GM19463 (cell line): ENCODE measurements around the gene TAS2R10.
"Not testable (repeated sequence)": the region's sequence is repeated elsewhere in the genome, so short reads cannot be mapped to it uniquely, and the experiment has no call there.

ENCODE experiments used
- ATAC-seq: cut with Tn5 transposase; IDR thresholded peaks from one replicate; pipeline ENCODE4 v1.9.1; 2021; ENCODE audit warnings: mild to moderate bottlenecking, moderate library complexity; ENCODE audit not compliant: unreplicated experiment

Gene TAS2R10, protein sequence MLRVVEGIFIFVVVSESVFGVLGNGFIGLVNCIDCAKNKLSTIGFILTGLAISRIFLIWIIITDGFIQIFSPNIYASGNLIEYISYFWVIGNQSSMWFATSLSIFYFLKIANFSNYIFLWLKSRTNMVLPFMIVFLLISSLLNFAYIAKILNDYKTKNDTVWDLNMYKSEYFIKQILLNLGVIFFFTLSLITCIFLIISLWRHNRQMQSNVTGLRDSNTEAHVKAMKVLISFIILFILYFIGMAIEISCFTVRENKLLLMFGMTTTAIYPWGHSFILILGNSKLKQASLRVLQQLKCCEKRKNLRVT

DNA sequence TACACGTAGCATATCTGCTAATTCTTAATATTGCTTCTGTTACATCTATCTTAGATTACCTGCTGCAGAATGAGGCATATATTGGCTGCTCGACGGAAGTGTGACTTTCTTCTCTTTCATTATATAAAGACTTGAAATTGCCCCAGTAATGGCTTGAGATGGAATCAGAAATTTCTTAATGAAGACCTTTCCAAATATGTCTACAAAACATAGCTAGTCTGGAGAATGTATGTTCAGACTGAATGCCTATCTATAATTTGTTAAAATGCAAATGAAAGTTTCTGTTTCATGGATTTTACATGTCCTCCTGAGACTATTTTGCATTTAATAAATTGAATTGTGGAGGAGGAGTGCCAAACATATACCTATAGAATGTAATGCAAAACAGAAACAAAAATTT lies at the start of gene TAS2R10:
Gene TAS2R10, minus strand, starts transcription at position 101 of the 400 bp plus-strand sequence. Its CDS starts 89 bp downstream, at position 12.
- ATAC-seq, result no peak

DNA sequence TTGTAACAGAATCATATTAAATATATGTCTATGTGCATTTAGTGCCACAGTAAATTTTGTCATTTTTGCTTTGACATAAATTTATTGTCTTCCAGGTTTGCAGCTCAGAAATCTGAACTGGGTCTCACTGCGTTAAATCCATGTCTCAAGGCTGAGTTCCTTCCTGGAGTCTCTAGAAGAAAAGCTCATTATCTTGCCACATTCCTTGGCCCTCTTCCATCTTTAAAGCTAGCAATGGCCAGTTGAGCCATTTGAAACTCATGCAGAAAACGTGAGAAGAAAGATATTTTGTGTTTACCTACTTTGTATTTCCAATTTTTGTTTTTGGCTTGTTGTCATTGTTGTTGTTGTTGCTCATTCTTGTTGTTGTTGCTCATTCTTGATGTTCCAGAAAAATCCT lies 47.2 kb upstream of the TAS2R10 start:
- ATAC-seq, result no peak

DNA sequence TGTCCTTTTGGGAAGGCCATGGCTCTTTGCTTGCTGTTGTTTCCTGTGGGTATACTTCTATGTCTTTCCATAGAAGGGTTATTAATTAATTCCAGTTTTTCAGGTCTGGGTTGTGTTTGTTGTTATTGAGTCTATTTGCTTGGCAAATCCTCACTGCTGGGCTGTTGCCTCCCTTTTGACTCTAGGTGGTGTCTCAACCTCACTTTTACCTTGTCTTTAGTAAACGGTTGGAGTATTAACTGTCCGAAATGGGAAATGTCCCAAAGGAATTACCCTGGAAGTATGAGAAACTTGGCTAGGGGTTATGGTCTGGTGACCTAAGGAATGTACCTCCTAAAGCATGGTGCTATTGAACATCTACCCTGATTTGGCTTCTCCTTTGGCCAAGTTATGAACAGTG lies 41.2 kb upstream of the TAS2R10 start:
- ATAC-seq, result no peak

DNA sequence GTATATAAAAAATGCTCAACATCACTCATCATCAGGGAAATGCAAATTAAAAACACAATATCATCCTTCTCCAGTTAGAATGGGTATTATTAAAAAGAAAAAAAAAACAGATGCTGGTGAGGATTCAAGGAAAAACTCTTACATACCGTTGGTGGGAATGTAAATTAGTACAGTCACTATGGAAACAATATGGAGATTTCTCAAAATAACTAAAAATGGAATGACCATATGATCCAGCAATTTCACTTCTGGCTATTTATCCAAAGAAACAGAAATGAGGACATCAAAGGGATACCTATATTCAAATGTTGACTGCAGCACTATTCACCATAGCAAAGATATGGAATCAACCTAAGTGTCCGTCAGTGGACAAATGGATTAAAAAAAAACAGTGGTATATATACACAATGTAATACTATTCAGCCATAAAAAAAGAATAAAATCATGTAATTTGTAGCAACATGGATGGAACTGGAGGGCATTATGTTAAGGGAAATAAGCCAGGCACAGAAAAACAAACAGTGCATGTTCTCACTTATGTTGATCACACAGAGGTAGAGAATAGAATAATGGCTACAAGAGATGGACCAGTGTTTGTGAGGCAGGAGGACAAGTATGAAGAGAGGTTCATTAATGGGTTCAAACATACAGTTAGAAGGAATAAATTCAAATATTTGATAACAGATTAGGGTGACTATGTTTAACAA lies 37.5 kb upstream of the TAS2R10 start:
- ATAC-seq, result no peak

DNA sequence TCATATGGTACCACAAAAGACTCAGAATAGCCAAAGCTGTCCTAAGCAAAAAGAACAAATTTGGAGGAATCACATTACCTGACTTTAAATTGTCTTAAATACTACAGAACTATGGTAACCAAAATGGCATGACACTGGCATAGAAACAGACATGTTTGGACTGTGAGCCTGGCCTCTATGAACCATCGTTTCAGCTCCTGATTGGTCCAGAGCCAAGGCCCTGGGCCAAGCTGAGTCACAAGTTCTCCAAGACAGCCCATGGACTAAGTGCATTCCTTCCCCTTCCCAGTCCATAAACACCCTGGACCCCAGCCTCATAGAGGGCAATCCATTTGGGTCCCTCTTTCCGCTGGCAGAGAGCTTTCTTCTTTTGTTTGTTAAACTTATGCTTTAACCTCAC lies 35.2 kb upstream of the TAS2R10 start:
- no peak for ATAC-seq

DNA sequence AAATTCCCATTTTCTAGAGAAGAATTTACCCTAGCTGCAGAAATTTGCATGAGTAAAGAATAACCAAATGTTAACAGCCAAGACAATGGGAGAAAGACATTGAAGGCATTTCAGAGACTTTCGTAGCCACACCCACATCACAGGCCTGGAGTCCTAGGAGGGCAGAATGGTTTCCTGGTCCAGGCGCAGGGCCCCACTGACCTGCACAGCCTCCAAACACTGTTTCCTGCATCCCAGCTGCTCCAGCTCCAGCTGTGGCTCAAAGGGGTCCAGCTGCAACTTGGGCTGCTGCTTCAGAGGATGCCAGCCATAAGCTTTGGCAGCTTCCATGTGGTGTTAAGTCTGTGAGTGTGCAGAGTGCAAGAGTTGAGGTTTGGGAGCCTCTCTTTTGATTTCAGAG lies 29.6 kb upstream of the TAS2R10 start:
- no peak for ATAC-seq

DNA sequence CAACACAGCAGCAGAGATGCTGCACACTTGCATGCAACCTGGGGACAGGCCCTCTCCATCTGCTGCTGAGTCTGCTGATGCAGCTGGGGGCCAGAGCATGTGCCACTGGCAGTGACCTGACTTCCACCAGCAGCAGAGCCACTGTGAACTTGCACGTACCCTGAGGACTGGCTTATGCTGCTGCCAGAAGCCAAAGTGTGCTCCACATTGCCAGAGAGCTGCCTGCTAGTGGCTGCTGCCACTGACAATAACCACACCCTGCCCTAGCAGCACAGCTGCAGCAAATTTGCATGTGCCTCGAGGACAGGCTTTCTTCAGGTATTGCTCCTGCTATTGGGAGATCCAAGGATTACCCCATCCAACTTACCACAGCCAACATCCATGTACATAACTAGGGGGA lies 27.6 kb upstream of the TAS2R10 start:
- ATAC-seq, result no peak

DNA sequence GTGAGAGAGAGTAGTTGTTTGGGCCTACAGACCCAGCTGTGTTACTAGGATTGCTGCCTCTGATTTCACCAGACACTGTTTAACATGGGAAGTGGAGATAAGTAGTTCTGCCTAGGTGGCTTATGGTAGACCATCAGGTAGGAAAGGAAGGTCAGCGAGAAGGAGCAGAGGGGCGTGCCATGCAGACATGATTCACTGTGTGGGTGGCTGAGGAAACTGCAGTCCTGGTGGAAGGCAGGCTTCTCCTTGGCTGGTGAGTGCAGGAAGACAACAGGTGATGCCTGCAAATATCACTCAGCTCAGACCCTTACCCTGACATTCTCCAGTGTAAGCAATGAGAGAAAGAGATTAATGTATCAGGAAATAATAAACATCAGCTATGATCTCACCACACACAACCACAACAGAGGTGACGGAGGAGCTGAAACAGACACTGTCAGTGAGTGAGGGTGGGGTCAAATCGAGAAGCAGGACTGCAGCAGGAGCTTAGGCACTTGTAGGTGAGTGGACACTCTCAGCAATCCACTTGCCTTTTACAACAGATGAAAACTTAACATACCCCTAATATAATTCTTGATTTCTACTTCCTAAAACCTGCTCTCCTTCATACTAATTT lies 25.2 kb upstream of the TAS2R10 start:
- no peak for ATAC-seq

DNA sequence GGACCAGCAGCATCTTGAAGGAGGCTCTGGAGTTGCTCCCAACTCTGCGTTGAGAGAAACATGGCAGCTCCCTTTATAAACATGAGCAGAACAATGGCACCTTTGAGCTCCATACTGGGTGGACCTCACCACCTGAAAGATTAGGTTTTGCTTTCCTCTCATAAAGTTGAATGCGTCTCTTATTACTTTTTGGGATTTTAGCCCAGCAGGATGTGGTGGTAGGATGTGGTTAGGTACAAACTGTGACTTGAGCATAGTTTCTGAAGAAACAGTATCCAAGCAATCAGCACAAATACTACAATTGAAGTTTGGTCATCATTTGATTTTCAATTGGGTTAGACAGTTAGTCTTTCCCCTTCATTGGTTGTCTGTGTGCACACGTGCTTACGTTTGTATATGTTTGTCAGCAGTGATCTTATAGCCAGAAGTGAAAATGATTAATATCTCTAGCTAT lies 23.3 kb upstream of the TAS2R10 start, which contains the start of gene PRR4:
Gene PRR4, minus strand, starts transcription at position 51 of the 454 bp plus-strand sequence. Its CDS starts 38 bp downstream, at position 13.
- ATAC-seq, result no peak

DNA sequence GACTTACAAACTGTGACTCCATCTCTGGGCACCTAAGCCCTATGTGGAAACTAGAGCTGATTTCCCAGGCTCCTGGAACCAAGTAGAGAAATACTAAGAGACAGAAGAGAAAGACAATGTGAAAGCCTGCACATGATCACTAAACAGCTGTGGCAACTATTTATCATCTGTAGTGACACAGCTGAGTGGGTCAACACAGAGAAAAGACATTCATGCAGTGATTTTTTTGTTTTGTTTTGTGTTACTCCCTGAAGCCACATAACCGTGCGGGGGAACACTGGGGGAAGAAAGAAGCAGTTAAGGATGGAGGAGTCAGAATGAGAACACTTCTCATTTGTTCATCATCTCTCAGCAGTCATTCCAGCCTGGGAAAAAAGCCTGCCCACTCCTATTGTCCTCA lies 21.6 kb upstream of the TAS2R10 start:
- no peak for ATAC-seq

DNA sequence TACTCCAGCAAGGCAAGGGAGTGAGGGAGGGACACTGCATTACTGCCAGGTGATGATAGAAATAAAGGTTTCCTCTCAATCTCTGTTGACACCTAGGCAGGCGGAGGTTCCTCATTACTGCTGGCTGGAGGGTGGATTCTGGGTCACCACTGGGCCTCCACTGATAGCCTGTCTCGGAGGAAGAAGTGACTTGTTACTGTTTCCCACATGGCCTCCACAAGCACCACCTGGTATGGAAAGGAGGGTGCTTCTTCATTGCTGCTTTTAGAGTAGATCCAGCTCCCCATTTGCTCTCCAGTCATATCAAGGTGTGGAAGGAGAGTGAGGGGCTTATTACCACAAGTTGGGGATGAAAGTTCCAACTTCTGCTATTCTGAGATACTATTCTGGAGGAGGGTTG lies 16.7 kb upstream of the TAS2R10 start:
- ATAC-seq, result no peak

DNA sequence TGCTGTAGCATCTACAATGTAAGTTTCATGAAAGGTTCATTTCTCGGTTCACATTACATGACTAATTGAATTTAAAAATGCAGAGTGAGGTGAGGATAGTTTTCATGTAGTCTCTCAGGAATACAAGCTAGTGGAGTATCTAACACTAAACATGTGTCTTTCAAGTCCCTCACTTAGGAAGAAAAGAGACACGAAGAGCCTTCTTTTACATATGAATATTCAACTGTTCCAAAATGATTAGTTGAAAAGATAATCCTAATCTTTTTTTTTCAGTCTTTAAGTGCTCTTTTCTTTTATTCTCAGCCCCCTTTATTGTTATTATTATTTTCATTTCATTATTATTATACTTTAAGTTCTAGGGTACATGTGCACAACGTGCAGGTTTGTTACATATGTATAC lies 12.3 kb upstream of the TAS2R10 start:
- ATAC-seq, result no peak

DNA sequence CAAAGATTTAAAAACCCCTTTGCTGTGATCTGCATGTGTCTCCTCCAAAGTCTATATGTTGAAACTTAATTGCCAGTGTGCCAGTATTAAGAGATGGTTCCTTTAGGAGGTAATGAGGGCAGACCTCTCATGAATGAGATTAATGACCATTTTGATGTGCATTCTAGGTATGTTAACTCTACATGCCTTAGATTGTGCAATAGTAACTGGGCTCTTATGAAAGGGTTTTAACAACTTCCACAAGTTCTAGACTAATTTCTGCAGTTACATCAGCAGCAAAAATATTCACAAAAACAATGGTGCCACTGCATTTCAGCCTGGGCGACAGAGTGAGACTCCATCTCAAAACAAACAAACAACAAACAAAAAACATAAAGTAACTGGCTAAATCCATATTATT lies 3.8 kb upstream of the TAS2R10 start:
- ATAC-seq, result no peak

DNA sequence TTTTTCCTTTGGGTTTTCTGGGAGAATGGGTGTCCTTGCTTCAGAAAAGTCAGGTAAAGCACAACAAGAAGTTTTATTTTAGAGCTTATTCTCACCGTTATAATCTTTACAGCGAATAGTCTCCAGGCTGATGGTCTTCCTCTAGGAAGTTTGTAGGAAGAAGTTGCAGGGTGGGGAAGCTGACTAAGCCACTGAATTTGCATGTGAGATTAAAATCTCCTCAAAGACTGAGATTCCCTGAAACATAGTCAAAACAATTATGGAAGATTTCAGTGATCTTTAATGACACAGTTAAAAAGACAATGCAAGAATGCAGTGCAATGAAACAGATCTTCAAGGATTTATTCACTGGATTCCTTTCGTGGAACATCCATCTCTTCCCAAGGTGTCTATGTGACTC lies 1.2 kb downstream of the TAS2R10 start:
- ATAC-seq, result no peak

DNA sequence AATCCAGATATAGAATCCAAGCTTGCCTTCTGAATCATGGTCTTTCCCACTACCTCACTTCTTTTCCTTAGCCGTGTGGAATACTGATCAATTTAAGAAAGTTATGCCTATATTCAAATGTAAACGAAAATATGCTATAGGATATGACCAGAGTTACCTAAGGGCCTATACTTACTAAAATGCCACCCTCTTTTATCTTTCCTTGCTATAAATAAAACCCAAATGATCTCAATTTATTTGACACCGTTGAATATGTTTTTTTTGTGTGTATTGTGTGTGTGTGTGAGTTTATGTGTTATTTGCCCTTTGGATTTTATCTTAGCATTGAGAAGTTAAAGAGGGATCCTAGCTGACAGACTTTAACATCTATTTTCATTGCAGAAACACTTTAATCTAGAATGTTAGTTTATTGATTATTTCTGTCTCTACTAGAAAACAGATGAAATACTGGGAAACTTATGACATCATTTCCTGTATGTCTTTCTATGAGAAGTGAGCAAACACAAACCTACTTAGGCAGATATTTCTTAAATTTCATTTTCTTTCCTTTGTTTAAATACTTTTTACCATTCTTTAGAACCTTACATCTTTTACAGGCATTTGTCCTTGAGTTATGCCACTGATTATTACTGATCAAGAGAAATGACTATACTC lies 14.1 kb downstream of the TAS2R10 start:
- ATAC-seq, result no peak

DNA sequence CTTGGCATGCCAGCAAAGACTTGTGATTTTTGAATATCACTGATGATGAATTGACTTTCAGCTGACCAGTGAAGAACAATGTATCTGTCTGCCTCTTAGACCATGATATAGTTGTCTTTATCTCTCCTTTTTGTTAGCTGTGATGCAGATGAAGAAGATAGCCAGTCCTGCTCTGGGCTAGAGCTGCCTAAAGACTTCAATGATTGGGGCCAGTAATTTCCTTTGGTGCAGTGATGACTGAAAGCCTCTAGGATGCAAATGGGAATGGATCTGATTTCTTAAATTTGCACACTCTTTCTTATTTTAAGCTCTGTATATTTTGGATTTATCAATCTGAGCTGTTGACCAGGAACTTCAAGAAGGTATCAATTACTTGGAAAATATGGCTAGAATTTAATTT lies 16.1 kb downstream of the TAS2R10 start, which contains the start of gene TAS2R9:
Gene TAS2R9, minus strand, starts transcription at position 101 of the 400 bp plus-strand sequence. Its CDS starts 93 bp downstream, at position 8.
- ATAC-seq, result no peak

DNA sequence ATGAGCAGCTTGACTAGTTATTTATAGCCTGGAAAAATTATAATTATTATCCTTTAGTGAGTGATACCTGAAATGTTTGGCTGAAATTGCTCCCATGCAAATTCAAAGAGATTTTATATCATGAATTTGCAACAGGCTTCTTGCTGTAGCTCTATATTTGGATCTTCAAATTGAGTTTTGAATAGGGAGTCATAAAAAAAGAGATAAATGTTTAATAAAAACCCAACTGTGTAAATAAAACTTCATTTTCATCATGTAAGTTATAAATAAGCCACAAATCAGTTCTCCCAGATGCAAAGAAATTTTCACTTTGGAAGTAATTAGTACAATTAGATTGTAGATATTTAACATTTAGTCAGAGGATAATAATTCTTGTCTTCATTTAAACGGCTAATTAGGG lies 19.0 kb downstream of the TAS2R10 start, which contains the start of gene TAS2R8:
Gene TAS2R8, minus strand, starts transcription at position 101 of the 400 bp plus-strand sequence. CDS start 306 bp downstream, outside the sequence.
- no peak for ATAC-seq

DNA sequence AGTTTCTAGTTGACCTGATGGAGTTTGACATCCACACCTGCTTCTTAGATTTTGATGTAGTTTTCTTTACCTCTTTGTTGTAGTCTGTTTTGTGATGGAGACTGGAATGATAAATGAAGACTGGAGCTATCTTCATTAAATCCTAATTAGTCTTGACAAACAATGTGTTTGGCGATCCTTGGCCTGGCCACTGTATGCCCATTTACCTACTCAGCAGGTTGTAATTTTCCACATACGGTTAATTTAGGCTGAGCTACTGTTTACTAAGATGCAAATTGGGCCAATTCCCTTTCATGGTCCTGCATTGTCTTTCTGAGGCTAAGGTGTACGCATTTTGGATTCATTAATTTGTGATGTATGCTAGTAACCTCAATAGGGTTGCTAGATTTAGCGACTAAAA lies 23.6 kb downstream of the TAS2R10 start, which contains the start of gene TAS2R7:
Gene TAS2R7, minus strand, starts transcription at position 41 of the 400 bp plus-strand sequence. CDS start 57 bp downstream, outside the sequence.
- ATAC-seq, result no peak

DNA sequence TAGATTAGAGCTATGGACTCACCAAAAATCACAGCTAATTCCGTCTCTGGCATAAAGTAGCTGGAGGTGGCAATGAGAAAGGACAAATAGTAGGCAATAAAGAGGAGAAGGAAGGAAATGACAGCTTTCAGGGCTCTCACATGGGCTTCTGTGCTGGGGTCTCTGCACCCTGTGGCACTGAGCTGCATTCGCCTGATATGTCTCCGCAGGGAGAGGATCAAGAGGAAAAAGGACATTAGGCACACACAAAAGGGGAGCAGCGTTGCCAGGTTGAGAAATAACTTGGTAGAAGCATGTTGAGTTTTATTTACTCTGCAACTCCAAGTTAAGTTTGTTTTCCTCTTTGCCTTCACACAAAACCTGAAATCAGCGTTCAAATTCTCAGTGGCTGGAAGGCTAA lies 24.4 kb downstream of the TAS2R10 start:
- no peak for ATAC-seq

DNA sequence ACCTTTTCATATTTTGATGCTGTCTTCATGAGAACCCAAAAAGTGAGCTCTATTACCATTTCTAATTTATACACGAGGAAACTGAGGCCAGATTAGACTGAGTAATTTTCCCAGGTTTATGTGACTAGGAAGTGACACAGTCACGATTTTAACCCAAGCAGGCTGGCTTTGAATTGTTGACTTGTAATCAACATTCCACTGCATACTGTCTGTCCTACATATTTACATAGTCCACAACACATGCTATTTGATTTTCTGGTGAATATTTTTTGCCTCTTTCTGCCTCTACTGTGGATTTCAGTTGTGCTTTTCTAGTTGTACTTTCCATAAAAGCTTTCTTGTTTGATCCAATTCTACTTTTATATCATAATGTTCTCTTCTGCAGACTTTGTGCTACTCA lies 31.9 kb downstream of the TAS2R10 start:
- ATAC-seq, result no peak

DNA sequence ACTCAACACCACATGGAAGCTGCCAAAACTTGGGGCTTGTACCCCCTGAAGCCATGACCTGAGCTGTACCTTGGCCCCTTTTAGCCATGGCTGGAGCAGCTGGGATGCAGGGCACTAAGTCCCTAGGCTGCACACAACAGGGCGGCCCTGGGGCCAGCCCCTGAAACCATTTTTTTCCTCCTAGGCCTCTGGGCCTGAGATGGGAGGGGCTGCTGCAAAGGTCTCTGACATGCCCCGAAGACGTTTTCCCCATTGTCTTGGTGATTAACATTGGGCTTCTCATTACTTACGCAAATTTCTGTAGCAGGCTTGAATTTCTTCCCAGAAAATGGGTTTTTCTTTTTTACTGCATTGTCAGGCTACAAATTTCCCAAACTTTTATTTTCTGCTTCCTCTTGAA lies 34.4 kb downstream of the TAS2R10 start:
- not testable (repeated sequence) for ATAC-seq
